ENCODE measurements around the gene TSPAN12. TPM values are rescaled to one million over a fixed set of nuclear protein-coding genes. Genes with fewer than 3 reads are reported as not detected.

Gene TSPAN12
- total and polyA plus RNA-seq, 7 experiments from 2014 or later: not detected

DNA sequence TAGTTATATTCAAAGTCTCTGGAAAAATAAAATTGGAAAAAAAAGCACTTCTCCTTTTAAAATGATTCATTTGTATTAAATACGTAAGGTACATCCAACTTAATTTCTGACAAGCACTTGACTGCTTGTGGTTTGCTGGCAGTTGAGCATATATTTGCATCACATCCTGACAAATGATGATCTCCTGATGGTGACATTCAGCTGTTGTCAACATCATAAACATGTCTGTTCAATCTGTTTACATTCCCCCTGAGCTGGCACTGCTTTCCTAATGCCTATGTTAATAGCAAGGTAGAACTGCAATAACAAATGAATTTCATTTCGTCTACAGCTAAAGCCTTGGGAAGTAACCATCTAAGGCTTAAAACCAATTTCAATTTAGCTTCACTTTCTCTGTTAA, 24.4 kb downstream of the TSPAN12 start:
- H3K27me3 Mint-ChIP-seq: peaks cover 11 to 39% (median 29%) of the 10 kb centered on the region in 5 donors
- intact Hi-C loops (cut with micrococcal nuclease): no loop called here
- POLR2A ChIA-PET: no interaction called here
- no peaks in the 10 kb centered on the region for H3K27me3 ChIP-seq (ENCODE audit: control insufficient read depth in 2 of 2, insufficient read depth in 2 of 2, low read length in 2 of 2)
- no peaks in the 10 kb centered on the region for H3K4me1 ChIP-seq (ENCODE audit: control insufficient read depth in 2 of 2, insufficient read depth in 2 of 2, low read length in 2 of 2)
- no peak overlapping the region for H3K27ac ChIP-seq (ENCODE audit: low read depth, low read length)
- H3K27ac Mint-ChIP-seq: no peak overlapping the region
- peaks cover 0 to 5% (median 0%) of the 10 kb centered on the region in 5 donors for H3K36me3 Mint-ChIP-seq
- no peaks in the 10 kb centered on the region for H3K4me1 Mint-ChIP-seq
- H3K4me3 ChIP-seq (ENCODE audit: low read length): no peak overlapping the region
- H3K4me3 Mint-ChIP-seq: no peak overlapping the region
- no peaks in the 10 kb centered on the region for H3K9me3 ChIP-seq (ENCODE audit: control insufficient read depth in 2 of 3, low read length in 3 of 3)
- ATAC-seq (no peak), DNase-seq (no peak)
- H3K36me3 ChIP-seq (ENCODE audit: control insufficient read depth in 2 of 3, insufficient read depth in 3 of 3, low read length in 3 of 3): no peaks in the 10 kb centered on the region
- H3K9me3 Mint-ChIP-seq: peaks cover 0 to 8% (median 0%) of the 10 kb centered on the region in 11 donors
- CTCF ChIA-PET: no interaction called here

GRCh38 chr7:120832803-120833202, 25.1 kb downstream of the TSPAN12 start:
- peaks cover 15 to 41% (median 36%) of the 10 kb centered on the region in 5 donors for H3K27me3 Mint-ChIP-seq
- H3K36me3 Mint-ChIP-seq: peaks cover 0 to 5% (median 0%) of the 10 kb centered on the region in 5 donors
- ATAC-seq (no peak), DNase-seq (no peak)
- intact Hi-C loops (cut with micrococcal nuclease): no loop called here
- no peak overlapping the region for H3K4me3 ChIP-seq (ENCODE audit: low read length)
- H3K4me1 ChIP-seq (ENCODE audit: control insufficient read depth in 2 of 2, insufficient read depth in 2 of 2, low read length in 2 of 2): no peaks in the 10 kb centered on the region
- H3K27me3 ChIP-seq (ENCODE audit: control insufficient read depth in 2 of 2, insufficient read depth in 2 of 2, low read length in 2 of 2): no peaks in the 10 kb centered on the region
- no peaks in the 10 kb centered on the region for H3K4me1 Mint-ChIP-seq
- ChIA-PET CTCF (no interaction called here), POLR2A (no interaction called here)
- H3K27ac Mint-ChIP-seq: peak overlapping the region in 1 of 9 donors; percentile 7
- no peak overlapping the region for H3K27ac ChIP-seq (ENCODE audit: low read depth, low read length)
- no peak overlapping the region for H3K4me3 Mint-ChIP-seq
- H3K36me3 ChIP-seq (ENCODE audit: control insufficient read depth in 2 of 3, insufficient read depth in 3 of 3, low read length in 3 of 3): no peaks in the 10 kb centered on the region
- no peaks in the 10 kb centered on the region for H3K9me3 ChIP-seq (ENCODE audit: control insufficient read depth in 2 of 3, low read length in 3 of 3)
- H3K9me3 Mint-ChIP-seq: peaks cover 0 to 8% (median 0%) of the 10 kb centered on the region in 11 donors

DNA sequence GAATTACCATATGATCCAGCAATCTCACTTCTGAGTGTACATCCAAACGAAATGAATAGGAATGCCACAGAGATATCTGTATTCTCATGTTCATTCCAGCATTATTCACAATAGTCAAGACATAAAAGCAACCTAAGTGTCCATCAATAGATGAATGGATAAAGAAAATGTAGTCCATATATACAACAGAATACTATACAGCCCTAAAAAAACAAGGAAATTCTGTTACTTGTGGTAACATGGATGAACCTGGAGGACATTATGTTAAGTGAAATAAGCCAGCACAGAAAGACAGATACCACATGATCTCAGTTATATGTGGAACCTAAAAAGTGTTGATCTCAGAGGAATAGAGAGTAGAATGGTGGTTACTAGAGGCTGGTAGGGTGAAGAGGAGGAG, 26.7 kb downstream of the TSPAN12 start:
- Mint-ChIP-seq H3K36me3 (peaks cover 0 to 5% (median 0%) of the 10 kb centered on the region in 5 donors), H3K27me3 (peaks cover 12 to 40% (median 37%) of the 10 kb centered on the region in 5 donors), H3K9me3 (peaks cover 0 to 8% (median 0%) of the 10 kb centered on the region in 11 donors), H3K4me3 (no peak overlapping the region), H3K27ac (no peak overlapping the region), H3K4me1 (no peaks in the 10 kb centered on the region)
- Histone ChIP-seq H3K9me3 (ENCODE audit: control insufficient read depth in 2 of 3, low read length in 3 of 3) (no peaks in the 10 kb centered on the region), H3K36me3 (ENCODE audit: control insufficient read depth in 2 of 3, insufficient read depth in 3 of 3, low read length in 3 of 3) (no peaks in the 10 kb centered on the region), H3K4me1 (ENCODE audit: control insufficient read depth in 2 of 2, insufficient read depth in 2 of 2, low read length in 2 of 2) (no peaks in the 10 kb centered on the region), H3K4me3 (ENCODE audit: low read length) (no peak overlapping the region), H3K27me3 (ENCODE audit: control insufficient read depth in 2 of 2, insufficient read depth in 2 of 2, low read length in 2 of 2) (no peaks in the 10 kb centered on the region), H3K27ac (ENCODE audit: low read depth, low read length) (no peak overlapping the region)
- intact Hi-C loops (cut with micrococcal nuclease): no loop called here
- no peak for DNase-seq
- POLR2A ChIA-PET: no interaction called here
- CTCF ChIA-PET: no interaction called here
- no peak for ATAC-seq

- Histone ChIP-seq H3K9me3 (ENCODE audit: control insufficient read depth in 2 of 3, low read length in 3 of 3) (no peaks in the 10 kb centered on the region), H3K27me3 (ENCODE audit: control insufficient read depth in 2 of 2, insufficient read depth in 2 of 2, low read length in 2 of 2) (no peaks in the 10 kb centered on the region), H3K36me3 (ENCODE audit: control insufficient read depth in 2 of 3, insufficient read depth in 3 of 3, low read length in 3 of 3) (no peaks in the 10 kb centered on the region), H3K4me1 (ENCODE audit: control insufficient read depth in 2 of 2, insufficient read depth in 2 of 2, low read length in 2 of 2) (no peaks in the 10 kb centered on the region), H3K4me3 (ENCODE audit: low read length) (no peak overlapping the region), H3K27ac (ENCODE audit: low read depth, low read length) (no peak overlapping the region)
- intact Hi-C loops (cut with micrococcal nuclease): no loop called here
- Mint-ChIP-seq H3K27ac (no peak overlapping the region), H3K27me3 (peaks cover 13 to 32% (median 25%) of the 10 kb centered on the region in 5 donors), H3K36me3 (peaks cover 0 to 5% (median 0%) of the 10 kb centered on the region in 5 donors), H3K4me1 (no peaks in the 10 kb centered on the region), H3K9me3 (peaks cover 0 to 8% (median 0%) of the 10 kb centered on the region in 11 donors), H3K4me3 (no peak overlapping the region)
- ChIA-PET CTCF (no interaction called here), POLR2A (no interaction called here)
- ATAC-seq (no peak), DNase-seq (no peak)
Observed at GRCh38 chr7:120829487-120829886, 28.5 kb downstream of the TSPAN12 start.

DNA sequence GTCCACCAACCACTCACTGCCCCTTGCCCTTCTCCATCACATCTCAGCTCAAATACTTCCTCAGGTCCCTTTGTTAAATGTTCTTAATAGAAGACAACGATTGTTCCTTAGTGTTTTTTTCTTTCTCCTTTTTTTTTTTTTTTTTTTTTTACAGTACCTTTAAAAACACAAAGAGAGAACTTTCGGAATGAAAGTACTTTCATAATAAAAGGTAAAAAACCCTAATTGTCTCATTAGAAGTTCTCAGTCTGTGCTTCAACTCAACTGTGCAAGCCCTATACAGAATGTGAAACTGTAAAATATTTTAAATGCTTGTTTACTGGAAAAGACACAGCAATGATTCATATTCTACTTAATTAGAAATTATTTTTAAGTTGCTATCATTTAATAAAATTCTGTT, 29.4 kb downstream of the TSPAN12 start:
- Histone ChIP-seq H3K9me3 (ENCODE audit: control insufficient read depth in 2 of 3, low read length in 3 of 3) (no peaks in the 10 kb centered on the region), H3K36me3 (ENCODE audit: control insufficient read depth in 2 of 3, insufficient read depth in 3 of 3, low read length in 3 of 3) (no peaks in the 10 kb centered on the region), H3K4me3 (ENCODE audit: low read length) (no peak overlapping the region), H3K27ac (ENCODE audit: low read depth, low read length) (no peak overlapping the region), H3K4me1 (ENCODE audit: control insufficient read depth in 2 of 2, insufficient read depth in 2 of 2, low read length in 2 of 2) (no peaks in the 10 kb centered on the region), H3K27me3 (ENCODE audit: control insufficient read depth in 2 of 2, insufficient read depth in 2 of 2, low read length in 2 of 2) (no peaks in the 10 kb centered on the region)
- CTCF ChIA-PET: no interaction called here
- Mint-ChIP-seq H3K27ac (no peak overlapping the region), H3K36me3 (peaks cover 0 to 5% (median 0%) of the 10 kb centered on the region in 5 donors), H3K4me3 (no peak overlapping the region), H3K9me3 (peaks cover 0 to 8% (median 0%) of the 10 kb centered on the region in 11 donors), H3K27me3 (peaks cover 13 to 32% (median 25%) of the 10 kb centered on the region in 5 donors), H3K4me1 (no peaks in the 10 kb centered on the region)
- intact Hi-C loops (cut with micrococcal nuclease): no loop called here
- POLR2A ChIA-PET: no interaction called here
- ATAC-seq (no peak), DNase-seq (no peak)

DNA sequence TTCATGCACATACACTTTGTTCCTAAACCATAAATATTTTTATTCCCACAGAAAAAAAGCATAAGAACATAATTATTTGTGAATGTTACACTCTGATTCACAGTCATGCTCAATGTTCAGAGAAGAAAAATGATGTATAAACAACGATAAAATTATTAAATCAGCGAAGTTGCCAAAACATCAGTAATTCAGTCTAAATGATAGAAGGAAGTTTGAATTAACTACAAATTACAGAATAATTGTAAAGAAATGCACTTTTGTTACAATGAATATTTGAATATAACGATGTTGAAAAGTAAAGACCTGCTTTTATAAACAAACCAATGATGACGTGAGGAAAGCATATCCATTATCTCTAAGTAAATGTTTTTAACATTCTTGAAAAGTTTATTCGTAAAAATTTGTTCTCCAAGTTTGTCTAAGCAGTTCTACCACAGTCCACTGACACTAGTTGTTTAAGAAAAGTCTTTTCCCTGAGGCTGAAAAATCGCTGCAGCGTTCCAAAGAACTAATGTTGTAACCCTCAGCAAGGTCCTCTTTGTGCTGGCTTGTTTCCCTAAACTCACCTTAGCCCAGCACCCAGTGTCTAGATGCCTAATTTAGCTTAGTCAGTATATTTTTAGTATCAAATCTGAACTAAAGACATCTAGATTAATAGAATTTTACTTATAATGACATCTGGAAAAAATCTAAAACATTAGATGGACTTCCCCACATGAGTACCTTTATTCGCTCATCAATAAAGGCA, 30.4 kb downstream of the TSPAN12 start:
- H3K27ac ChIP-seq (ENCODE audit: low read depth, low read length): no peak overlapping the region
- H3K4me3 ChIP-seq (ENCODE audit: low read length): no peak overlapping the region
- H3K36me3 ChIP-seq (ENCODE audit: control insufficient read depth in 2 of 3, insufficient read depth in 3 of 3, low read length in 3 of 3): no peaks in the 10 kb centered on the region
- Mint-ChIP-seq H3K4me3 (no peak overlapping the region), H3K36me3 (peaks cover 0 to 5% (median 0%) of the 10 kb centered on the region in 5 donors), H3K9me3 (peaks cover 0 to 8% (median 0%) of the 10 kb centered on the region in 11 donors), H3K4me1 (no peaks in the 10 kb centered on the region), H3K27me3 (peaks cover 16 to 41% (median 30%) of the 10 kb centered on the region in 5 donors), H3K27ac (no peak overlapping the region)
- DNase-seq: no peak
- H3K27me3 ChIP-seq (ENCODE audit: control insufficient read depth in 2 of 2, insufficient read depth in 2 of 2, low read length in 2 of 2): no peaks in the 10 kb centered on the region
- no peak for ATAC-seq
- H3K4me1 ChIP-seq (ENCODE audit: control insufficient read depth in 2 of 2, insufficient read depth in 2 of 2, low read length in 2 of 2): no peaks in the 10 kb centered on the region
- ChIA-PET CTCF (no interaction called here), POLR2A (no interaction called here)
- no peaks in the 10 kb centered on the region for H3K9me3 ChIP-seq (ENCODE audit: control insufficient read depth in 2 of 3, low read length in 3 of 3)
- intact Hi-C loops (cut with micrococcal nuclease): no loop called here

DNA sequence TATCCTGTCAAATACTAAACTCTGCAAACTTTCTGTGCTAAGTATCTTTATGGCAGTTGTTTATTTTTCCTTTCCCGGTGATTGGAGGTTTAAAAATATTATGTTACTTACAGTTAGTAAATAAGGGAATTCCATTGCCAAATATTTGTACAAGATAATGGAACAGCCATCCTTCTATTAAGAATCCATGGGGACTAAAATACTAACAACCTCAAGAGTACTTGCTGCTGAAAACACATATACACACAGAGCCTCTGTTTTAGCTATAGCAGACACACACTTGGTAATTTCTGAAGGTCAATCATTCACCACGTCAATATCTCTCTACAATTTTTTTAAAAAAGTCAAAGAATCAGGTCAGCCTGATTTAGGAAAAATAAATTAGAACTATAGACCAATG, 32.4 kb downstream of the TSPAN12 start:
- Mint-ChIP-seq H3K27me3 (peaks cover 12 to 46% (median 30%) of the 10 kb centered on the region in 5 donors), H3K4me1 (no peaks in the 10 kb centered on the region), H3K27ac (no peak overlapping the region), H3K4me3 (no peak overlapping the region), H3K9me3 (peaks cover 0 to 5% (median 0%) of the 10 kb centered on the region in 11 donors), H3K36me3 (peaks cover 0 to 2% (median 0%) of the 10 kb centered on the region in 5 donors)
- Histone ChIP-seq H3K9me3 (ENCODE audit: control insufficient read depth in 2 of 3, low read length in 3 of 3) (no peaks in the 10 kb centered on the region), H3K4me1 (ENCODE audit: control insufficient read depth in 2 of 2, insufficient read depth in 2 of 2, low read length in 2 of 2) (no peaks in the 10 kb centered on the region), H3K4me3 (ENCODE audit: low read length) (no peak overlapping the region), H3K27ac (ENCODE audit: low read depth, low read length) (no peak overlapping the region), H3K36me3 (ENCODE audit: control insufficient read depth in 2 of 3, insufficient read depth in 3 of 3, low read length in 3 of 3) (no peaks in the 10 kb centered on the region), H3K27me3 (ENCODE audit: control insufficient read depth in 2 of 2, insufficient read depth in 2 of 2, low read length in 2 of 2) (no peaks in the 10 kb centered on the region)
- ATAC-seq (no peak), DNase-seq (no peak)
- CTCF ChIA-PET: no interaction called here
- intact Hi-C loops (cut with micrococcal nuclease): no loop called here
- POLR2A ChIA-PET: no interaction called here
